ENCODE data around the gene PTTG1IP2. TPM values are rescaled to one million over a fixed set of nuclear protein-coding genes. Genes with fewer than 3 reads are reported as not detected.

Gene PTTG1IP2
- total and polyA plus RNA-seq, 10 of the 15 experiments (the other 5 are each of a cell fraction or from before 2014, with no cell fraction given), result not detected

GRCh38 chr7:90503367-90503766, 33.9 kb downstream of the PTTG1IP2 start (continued):
- no peak for TF ChIP-seq ZBTB4 (CRISPR knock-in tag; IDR thresholded peaks at IDR 0.05)

GRCh38 chr7:90507692-90508091, 38.3 kb downstream of the PTTG1IP2 start:
- no peaks in the 10 kb centered on the region for H3K36me3 ChIP-seq (ENCODE audit: control insufficient read depth in 2 of 2, insufficient read depth in 2 of 2, low read length in 1 of 2)
- no peaks in the 10 kb centered on the region for H3K79me2 ChIP-seq (ENCODE audit: control insufficient read depth, insufficient read depth, low read length)
- no peaks in the 10 kb centered on the region for H3K4me1 ChIP-seq (ENCODE audit: control insufficient read depth, insufficient read depth, low read length)
- intact Hi-C loops (cut with micrococcal nuclease; ENCODE audit: unreplicated experiment), result no loop called here
- H3K4me2 ChIP-seq (ENCODE audit: control insufficient read depth, insufficient read depth), result no peak overlapping the region
- no peaks in the 10 kb centered on the region for H3K9me3 ChIP-seq (replicated peaks; ENCODE audit: control insufficient read depth, insufficient read depth, low read length)
- ChIA-PET RAD21 (ENCODE audit: unreplicated experiment) (interaction anchor here (2.0 kb wide), 1 partner anchor 80 kb away, joined by 4 read pairs; no protein-coding TSS in a partner anchor), CTCF (interaction anchor here (1.3 to 1.5 kb wide), 2 partner anchors 12 to 16 kb away, joined by 4 read pairs; no protein-coding TSS in a partner anchor), POLR2A (interaction anchor here (1.2 kb wide), 1 partner anchor 18 kb away, joined by 3 read pairs; no protein-coding TSS in a partner anchor), SMC1A (ENCODE audit: uncharacterized antibody, unreplicated experiment) (interaction anchor here (0.8 to 1.1 kb wide), 2 partner anchors 12 to 16 kb away, joined by 4 read pairs; no protein-coding TSS in a partner anchor)
- BruUV-seq (replicated peaks), result no TSS peak
- no peak overlapping the region for H3K9ac ChIP-seq (ENCODE audit: control insufficient read depth, insufficient read depth, low read length)
- in situ Hi-C loops (cut with MboI), result no loop called here
- no peak overlapping the region for H3K27ac ChIP-seq (ENCODE audit: control insufficient read depth, insufficient read depth)
- H2AFZ ChIP-seq (ENCODE audit: control insufficient read depth, low read depth, low read length), result no peak overlapping the region
- no peaks in the 10 kb centered on the region for H4K20me1 ChIP-seq (ENCODE audit: control insufficient read depth, insufficient read depth)
- FAIRE-seq, result no peak
- H3K27me3 ChIP-seq (replicated peaks in 1 of 2; ENCODE audit: control insufficient read depth in 2 of 2, insufficient read depth in 2 of 2, low read length in 1 of 2), result no peaks in the 10 kb centered on the region
- no peak for ATAC-seq
- TF ChIP-seq ZSCAN29 (IDR thresholded peaks at IDR 0.05) (no peak), YBX1 (IDR thresholded peaks at IDR 0.05) (no peak), BACH1 (IDR thresholded peaks at IDR 0.05; ENCODE audit: borderline replicate concordance) (no peak), KAT2A (conservative IDR thresholded peaks at IDR 0.05; ENCODE audit: control insufficient read depth, low read depth, low read length) (no peak), CHD2 (IDR thresholded peaks at IDR 0.05; ENCODE audit: borderline replicate concordance, low read depth, low read length) (no peak), CBX3 (IDR thresholded peaks at IDR 0.05; ENCODE audit: borderline replicate concordance, low read depth) (no peak), ETV6 (conservative IDR thresholded peaks at IDR 0.05 in 1 of 2, IDR thresholded peaks at IDR 0.05 in 1 of 2; ENCODE audit: borderline replicate concordance in 1 of 2, low read depth in 1 of 2) (no peak), ZBTB4 (CRISPR knock-in tag; IDR thresholded peaks at IDR 0.05) (no peak), JUNB (IDR thresholded peaks at IDR 0.05) (no peak), RBBP5 (conservative IDR thresholded peaks at IDR 0.05) (no peak), CREM (IDR thresholded peaks at IDR 0.05; ENCODE audit: low read depth) (no peak)
- TF ChIP-seq, protein P1, sequence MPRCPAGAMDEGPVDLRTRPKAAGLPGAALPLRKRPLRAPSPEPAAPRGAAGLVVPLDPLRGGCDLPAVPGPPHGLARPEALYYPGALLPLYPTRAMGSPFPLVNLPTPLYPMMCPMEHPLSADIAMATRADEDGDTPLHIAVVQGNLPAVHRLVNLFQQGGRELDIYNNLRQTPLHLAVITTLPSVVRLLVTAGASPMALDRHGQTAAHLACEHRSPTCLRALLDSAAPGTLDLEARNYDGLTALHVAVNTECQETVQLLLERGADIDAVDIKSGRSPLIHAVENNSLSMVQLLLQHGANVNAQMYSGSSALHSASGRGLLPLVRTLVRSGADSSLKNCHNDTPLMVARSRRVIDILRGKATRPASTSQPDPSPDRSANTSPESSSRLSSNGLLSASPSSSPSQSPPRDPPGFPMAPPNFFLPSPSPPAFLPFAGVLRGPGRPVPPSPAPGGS (IDR thresholded peaks at IDR 0.05; ENCODE audit: borderline replicate concordance, insufficient read depth, low read depth, low read length, poor library complexity, severe bottlenecking), result no peak
- H3K4me3 ChIP-seq, result no peak overlapping the region
- WGBS (ENCODE audit: insufficient coverage, insufficient replicate concordance, low lambda C conversion rate, missing lambda C conversion rate), result 30% methylated on average over 1 of the region's 1 CpG
- DNase-seq (ENCODE audit: low read depth, low spot score), result no peak
